ENCODE results near the gene PTDSS2. TPM values are rescaled to one million over a fixed set of nuclear protein-coding genes. Genes with fewer than 3 reads are reported as not detected.

Gene PTDSS2
- total RNA-seq, 4 donors from 2014 or later = 23.9 to 58.3 (median 30.2) TPM

- H3K4me3 ChIP-seq = no peak overlapping the region
- no peaks in the 10 kb centered on the region for H3K36me3 ChIP-seq
- intact Hi-C loops (cut with DNase I) = no loop called here
- TF ChIP-seq CTCF (IDR thresholded peaks at IDR 0.05) (no peak), EP300 (IDR thresholded peaks at IDR 0.05) (no peak)
- H3K4me1 ChIP-seq = peaks cover 28 to 41% (median 38%) of the 10 kb centered on the region in 4 donors
- DNase-seq (ENCODE audit: extremely low spot score) = no peak
- H3K9me3 ChIP-seq = no peaks in the 10 kb centered on the region
- 85% methylated on average over 5 of the region's 7 CpGs for WGBS
- peaks cover 0 to 27% (median 3%) of the 10 kb centered on the region in 4 donors for H3K27me3 ChIP-seq
- H3K27ac ChIP-seq (replicated peaks in 1 of 4) = no peak overlapping the region
These were observed 3.2 kb upstream of the PTDSS2 start for GRCh38 chr11:446891-447290.

DNA sequence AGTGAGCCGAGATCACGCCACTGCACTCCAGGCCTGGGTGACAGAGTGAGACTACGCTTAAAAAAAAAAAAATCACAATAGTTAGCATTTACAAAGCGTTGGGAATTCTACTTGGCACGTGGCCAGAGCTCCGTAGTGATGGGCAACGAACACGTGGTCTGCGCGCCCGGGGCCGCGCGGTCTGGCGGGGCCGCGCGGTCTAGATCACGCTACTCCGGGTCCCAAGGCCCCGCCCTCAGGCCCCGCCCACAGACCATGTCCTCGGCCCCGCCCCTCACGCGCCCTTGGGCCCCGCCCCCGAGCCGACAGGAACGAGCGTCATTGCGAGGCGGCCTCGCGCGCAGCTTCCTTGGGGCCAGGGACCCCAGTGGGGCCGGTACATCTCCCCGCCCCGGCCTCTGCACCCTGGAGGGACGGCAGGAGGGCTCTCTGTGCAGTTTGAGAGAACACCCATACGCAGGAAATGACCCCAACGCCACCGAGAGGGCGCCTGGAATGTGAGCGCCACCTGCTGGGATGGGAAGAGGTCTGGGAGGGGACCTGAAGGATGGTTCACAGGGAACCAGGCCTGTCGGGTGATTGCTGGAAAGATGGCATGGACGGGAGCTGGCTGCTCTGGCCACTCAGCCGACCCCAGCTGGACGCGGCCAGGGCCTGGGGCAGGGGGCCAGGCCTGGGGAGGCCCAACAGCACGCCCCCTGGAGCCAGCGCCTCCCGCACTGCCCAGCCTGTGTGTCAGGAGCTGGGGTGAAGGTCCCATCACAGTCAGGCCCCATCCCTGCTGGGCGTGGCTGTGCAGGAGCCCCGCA lies 2.0 kb upstream of the PTDSS2 start:
- Histone ChIP-seq H3K4me3 (peak overlapping the region; percentile 63 to 72 (median 70)), H3K36me3 (peaks cover 0 to 12% (median 10%) of the 10 kb centered on the region in 4 donors), H3K9me3 (no peaks in the 10 kb centered on the region), H3K27me3 (peaks cover 0 to 14% (median 3%) of the 10 kb centered on the region in 4 donors), H3K27ac (replicated peaks in 1 of 4) (peak overlapping the region; percentile 86 to 97 (median 92)), H3K4me1 (peaks cover 28 to 50% (median 42%) of the 10 kb centered on the region in 4 donors)
- WGBS = 6% methylated on average over 15 of the region's 55 CpGs
- TF ChIP-seq POLR2AphosphoS5 (IDR thresholded peaks at IDR 0.05) (peak; percentile 91 to 97), POLR2A (IDR thresholded peaks at IDR 0.05; ENCODE audit: low read depth) (peak; percentile 80), CTCF (IDR thresholded peaks at IDR 0.05) (peak; percentile 83 to 91 (median 85)), EP300 (IDR thresholded peaks at IDR 0.05) (no peak)
- intact Hi-C loops (cut with DNase I) = loop anchor here (2.0 kb wide), 1 partner anchor 41 kb away; no protein-coding TSS in a partner anchor
- peak; percentile 99 for DNase-seq (ENCODE audit: extremely low spot score)

GRCh38 chr11:450809-451451 lies 851 bp downstream of the PTDSS2 start:
- Histone ChIP-seq H3K27me3 (no peaks in the 10 kb centered on the region), H3K9me3 (no peaks in the 10 kb centered on the region), H3K27ac (replicated peaks in 1 of 4) (peak overlapping the region; percentile 86 to 97 (median 92)), H3K4me3 (peak overlapping the region; percentile 82 to 100 (median 90)), H3K36me3 (peaks cover 0 to 29% (median 21%) of the 10 kb centered on the region in 4 donors), H3K4me1 (peaks cover 30 to 45% (median 41%) of the 10 kb centered on the region in 4 donors)
- TF ChIP-seq POLR2AphosphoS5 (IDR thresholded peaks at IDR 0.05) (peak in 1 of 2 donors; percentile 27), POLR2A (IDR thresholded peaks at IDR 0.05; ENCODE audit: low read depth) (no peak), CTCF (IDR thresholded peaks at IDR 0.05) (peak in 2 of 3 experiments; percentile 13 to 18), EP300 (IDR thresholded peaks at IDR 0.05) (no peak)
- WGBS = 7% methylated on average over 11 of the region's 46 CpGs
- no peak for DNase-seq (ENCODE audit: extremely low spot score)
- intact Hi-C loops (cut with DNase I) = loop anchor here (5.0 kb wide), 3 partner anchors 51 to 149 kb away; no protein-coding TSS in a partner anchor

DNA sequence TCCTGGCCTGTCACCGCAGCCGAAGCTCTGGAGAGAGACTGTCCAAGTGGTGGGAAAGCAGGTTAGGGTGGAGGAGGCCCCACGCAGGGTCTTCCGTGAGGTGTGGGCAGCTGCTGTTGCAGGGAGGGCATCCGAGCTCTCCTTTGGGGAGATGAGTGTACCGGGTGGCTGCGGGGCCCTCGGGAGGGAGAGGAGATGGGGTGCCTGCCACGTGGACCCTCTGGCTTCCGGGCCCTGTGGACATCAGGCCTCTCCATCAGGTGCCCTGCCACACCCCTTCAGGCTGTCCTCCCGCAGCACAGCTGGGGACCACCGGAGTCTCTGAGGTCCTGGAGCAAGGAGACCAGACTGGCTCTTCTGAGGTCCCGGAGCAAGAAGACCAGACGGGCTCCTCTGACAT lies 1.7 kb downstream of the PTDSS2 start:
- intact Hi-C loops (cut with DNase I) = loop anchor here (5.0 kb wide), 3 partner anchors 51 to 149 kb away; no protein-coding TSS in a partner anchor
- 93% methylated on average over 6 of the region's 14 CpGs for WGBS
- peak overlapping the region in 2 of 4 donors; percentile 93 to 97 for H3K27ac ChIP-seq (replicated peaks in 1 of 4)

More for the DNA sequence above, 1.7 kb downstream of the PTDSS2 start:
- Histone ChIP-seq H3K4me3 (peak overlapping the region; percentile 82 to 100 (median 90)), H3K9me3 (no peaks in the 10 kb centered on the region), H3K27me3 (no peaks in the 10 kb centered on the region), H3K36me3 (peaks cover 0 to 31% (median 21%) of the 10 kb centered on the region in 4 donors), H3K4me1 (peaks cover 30 to 45% (median 41%) of the 10 kb centered on the region in 4 donors)
- DNase-seq (ENCODE audit: extremely low spot score) = no peak
- TF ChIP-seq EP300 (IDR thresholded peaks at IDR 0.05) (no peak), POLR2AphosphoS5 (IDR thresholded peaks at IDR 0.05) (no peak), POLR2A (IDR thresholded peaks at IDR 0.05; ENCODE audit: low read depth) (no peak), CTCF (IDR thresholded peaks at IDR 0.05) (no peak)
